Right lobe of liver (tissue), 6 donors: ENCODE results near the gene TTC38. TPM values are rescaled to one million over a fixed set of nuclear protein-coding genes. Genes with fewer than 3 reads are reported as not detected.

ENCODE experiments used
- ATAC-seq, 4 donors: fragments of 200-7000 bp; cut with Tn5 transposase; one replicate each; pipeline ENCODE4 v1.9.1; 2020; ENCODE audit warnings: mild to moderate bottlenecking in 4 of 4, moderate library complexity in 4 of 4
- DNase-seq, 3 donors: peaks; one replicate each; pipeline ENCODE4 v3.0.0-alpha.2; 2020
- H3K27ac ChIP-seq, 3 donors: fragments of 200-600 bp; one replicate each; pipeline ENCODE4 v1.8.0; 2022
- H3K27me3 ChIP-seq, 2 donors: fragments of 200-600 bp; one replicate each; pipeline ENCODE4 v1.8.0; 2022
- H3K36me3 ChIP-seq, 4 donors: fragments of 200-600 bp; sonication (generic) in 1 of 4; one replicate each; pipeline versions ENCODE4 v1.5.1 to v1.8.0; 2017 to 2022; ENCODE audit warnings: control low read depth in 1 of 4
- H3K4me1 ChIP-seq, 4 donors: fragments of 200-600 bp; sonication (generic) in 1 of 4; one replicate each; pipeline versions ENCODE4 v1.5.1 to v1.8.0; 2017 to 2022; ENCODE audit warnings: control low read depth in 1 of 4
- H3K4me3 ChIP-seq, 3 donors: fragments of 200-600 bp; one replicate each; pipeline ENCODE4 v1.8.0; 2022
- H3K9me3 ChIP-seq, 4 donors: fragments of 200-600 bp; sonication (generic) in 1 of 4; one replicate each; pipeline versions ENCODE4 v1.5.1 to v1.8.0; 2017 to 2022; ENCODE audit warnings: control low read depth in 1 of 4
- CTCF ChIP-seq, 4 donors: fragments of 200-600 bp in 3 of 4; fragments of 450-650 bp in 1 of 4; IDR thresholded peaks; one replicate each; pipeline versions ENCODE4 v1.5.1 to v1.8.0; 2016 to 2022; ENCODE audit warnings: antibody characterized with exemption in 4 of 4, mild to moderate bottlenecking in 2 of 4
- POLR2A ChIP-seq: fragments of 450-650 bp; IDR thresholded peaks from one replicate; pipeline ENCODE4 v1.6.1; 2017; ENCODE audit warnings: antibody characterized with exemption, mild to moderate bottlenecking
- WGBS: methylation state at CpG from one replicate; pipeline ENCODE4 v1.1.6; 2018; ENCODE audit warnings: low coverage, low lambda C conversion rate; ENCODE audit not compliant: insufficient coverage; ENCODE audit errors: missing lambda C conversion rate; 5-methylcytosine and 5-hydroxymethylcytosine counted together
- intact Hi-C, 2 donors: fragments of 100-400 bp; cut with DNase I; formaldehyde crosslinking; loops; one replicate each; pipeline versions ENCODE4 v1.11.2 to v1.14.1; 2022
- total RNA-seq, 6 experiments: library from RNA; depleted of rRNA in 2 of 6; stranded (reverse); fragments of >200 nt in 2 of 6; fragmentation: NEBNext Ultra II Directional in 3 of 6; extraction: Animal tissue kit (Norgen Biotek cat#: 25700) in 3 of 6; gene quantifications; one replicate each; pipeline versions ENCODE4 v1.1.0 to v1.2.4, GENCODE V29; 2016 to 2023
- donor health status: DM: no; HTN: yes; CAD: no.
- donor health status: DM: no; HTN: no; CAD: no.
- donor health status: DM: no; HTN: no; CAD: no.
- donor health status: DM: no; HTN: yes; CAD: no.
- donor health status: DM: no; HTN: yes; CAD: no.

TTC38 gene
- total RNA-seq, 6 experiments from 2014 or later, result 91.1 to 278 (median 195) TPM

- intact Hi-C loops, result no loop called here
- ATAC-seq (no peak), DNase-seq (peak in 1 of 3 donors; percentile 54)
- TF ChIP-seq CTCF (IDR thresholded peaks at IDR 0.05), result no peak
- no peak for TF ChIP-seq POLR2A
- Histone ChIP-seq H3K27me3 (no peaks in the 10 kb centered on the region), H3K27ac (no peak overlapping the region), H3K4me1 (peaks cover 0 to 10% (median 4%) of the 10 kb centered on the region in 4 donors), H3K36me3 (peaks cover 0 to 18% (median 8%) of the 10 kb centered on the region in 4 donors), H3K4me3 (peak overlapping the region; percentile 44 to 59 (median 53)), H3K9me3 (no peaks in the 10 kb centered on the region)
- WGBS, result 3% methylated on average over 30 of the region's 32 CpGs
Observed at GRCh38 chr22:46297151-46297812, 29.5 kb downstream of the TTC38 start.

GRCh38 chr22:46299101-46299500 lies 31.3 kb downstream of the TTC38 start:
- H3K4me3 ChIP-seq, result no peak overlapping the region
- ATAC-seq, result no peak
- TF ChIP-seq CTCF (IDR thresholded peaks at IDR 0.05), result no peak
- TF ChIP-seq POLR2A, result no peak
- no peak overlapping the region for H3K27ac ChIP-seq
- 100% methylated on average over 12 of the region's 13 CpGs for WGBS
- peaks cover 0 to 10% (median 4%) of the 10 kb centered on the region in 4 donors for H3K4me1 ChIP-seq
- H3K27me3 ChIP-seq, result no peaks in the 10 kb centered on the region
- no peak for DNase-seq
- H3K9me3 ChIP-seq, result no peaks in the 10 kb centered on the region
- intact Hi-C loops, result no loop called here
- no peaks in the 10 kb centered on the region for H3K36me3 ChIP-seq

- Histone ChIP-seq H3K4me1 (peaks cover 0 to 10% (median 4%) of the 10 kb centered on the region in 4 donors), H3K27me3 (no peaks in the 10 kb centered on the region), H3K4me3 (no peak overlapping the region), H3K27ac (no peak overlapping the region), H3K9me3 (no peaks in the 10 kb centered on the region), H3K36me3 (no peaks in the 10 kb centered on the region)
- WGBS, result 85% methylated on average over 5 of the region's 7 CpGs
- no peak for DNase-seq
- intact Hi-C loops, result no loop called here
- TF ChIP-seq CTCF (IDR thresholded peaks at IDR 0.05), result no peak
- TF ChIP-seq POLR2A, result no peak
- ATAC-seq, result no peak
Observed at GRCh38 chr22:46300491-46300890, 32.7 kb downstream of the TTC38 start.

- ATAC-seq (no peak), DNase-seq (no peak)
- Histone ChIP-seq H3K36me3 (no peaks in the 10 kb centered on the region), H3K27ac (no peak overlapping the region), H3K4me3 (no peak overlapping the region), H3K4me1 (no peaks in the 10 kb centered on the region), H3K9me3 (no peaks in the 10 kb centered on the region), H3K27me3 (no peaks in the 10 kb centered on the region)
- no peak for TF ChIP-seq POLR2A
- no peak for TF ChIP-seq CTCF (IDR thresholded peaks at IDR 0.05)
- 90% methylated on average over 5 of the region's 7 CpGs for WGBS
- intact Hi-C loops, result no loop called here
Observed at GRCh38 chr22:46303347-46303965, 35.6 kb downstream of the TTC38 start.
